Prostate gland (tissue), 2 donors: ENCODE results near the gene STAT5B. TPM values are rescaled to one million over a fixed set of nuclear protein-coding genes. Genes with fewer than 3 reads are reported as not detected.

Experiments used
- DNase-seq: peaks from one replicate; pipeline ENCODE4 v3.0.0-alpha.2; 2019; ENCODE audit warnings: low spot score
- H3K27ac ChIP-seq, 2 donors: fragments of 200-600 bp; sonication (generic); 2 replicates each; pipeline ENCODE4 v1.5.1; 2017 to 2019
- H3K27me3 ChIP-seq: fragments of 200-600 bp; sonication (generic); replicated peaks from 2 replicates; pipeline ENCODE4 v1.5.1; 2019; ENCODE audit not compliant: insufficient read depth
- H3K36me3 ChIP-seq, 2 donors: fragments of 200-600 bp; sonication (generic); 1 replicate in 1 of 2; 2 replicates in 1 of 2; pipeline versions ENCODE4 v1.5.1 to v1.8.1; 2017 to 2019
- H3K4me1 ChIP-seq: fragments of 200-600 bp; sonication (generic); replicated peaks from 2 replicates; pipeline ENCODE4 v1.5.1; 2019
- H3K4me3 ChIP-seq, 2 donors: fragments of 200-600 bp; sonication (generic); 2 replicates each; pipeline ENCODE4 v1.5.1; 2017 to 2019
- H3K9me3 ChIP-seq: fragments of 200-600 bp; sonication (generic); 2 replicates; pipeline ENCODE4 v1.5.1; 2017
- CTCF ChIP-seq, 4 experiments: fragments of 200-600 bp in 2 of 4; fragments of 450-650 bp in 2 of 4; sonication (generic) in 2 of 4; IDR thresholded peaks; 1 replicate in 3 of 4; 2 replicates in 1 of 4; pipeline ENCODE4 v1.5.1; 2016 to 2019; ENCODE audit warnings: antibody characterized with exemption in 4 of 4, mild to moderate bottlenecking in 2 of 4, moderate library complexity in 2 of 4
- POLR2A ChIP-seq: fragments of 450-650 bp; IDR thresholded peaks from one replicate; pipeline ENCODE4 v1.6.1; 2016; ENCODE audit warnings: antibody characterized with exemption, mild to moderate bottlenecking
- POLR2AphosphoS5 ChIP-seq: sonication (generic); formaldehyde crosslinking; IDR thresholded peaks from one replicate; pipeline ENCODE4 v1.6.1; 2017; ENCODE audit warnings: antibody characterized with exemption
- WGBS: methylation state at CpG from one replicate; pipeline ENCODE4 v1.1.5; 2018; 5-methylcytosine and 5-hydroxymethylcytosine counted together
- intact Hi-C: fragments of 100-400 bp; cut with DNase I; formaldehyde crosslinking; loops from one replicate; pipeline ENCODE4 v1.14.2; 2022
- total RNA-seq, 2 donors: library from RNA; depleted of rRNA; stranded (reverse); fragments of >200 nt; gene quantifications; one replicate each; pipeline ENCODE4 v1.1.0, GENCODE V29; 2016

STAT5B gene
- total RNA-seq, 2 donors from 2014 or later = 58.0 to 83.8 TPM

GRCh38 chr17:42285346-42286050 is 9.3 kb upstream of the STAT5B start:
- intact Hi-C loops = no loop called here
- Histone ChIP-seq H3K36me3 (no peaks in the 10 kb centered on the region), H3K27me3 (no peaks in the 10 kb centered on the region), H3K27ac (no peak overlapping the region), H3K4me3 (no peak overlapping the region), H3K4me1 (peaks cover 3% of the 10 kb centered on the region), H3K9me3 (no peaks in the 10 kb centered on the region)
- 94% methylated on average over 11 of the region's 11 CpGs for WGBS
- TF ChIP-seq CTCF (IDR thresholded peaks at IDR 0.05) (no peak), POLR2AphosphoS5 (no peak), POLR2A (no peak)
- DNase-seq = no peak

GRCh38 chr17:42284566-42284965 is 8.4 kb upstream of the STAT5B start:
- no peak for DNase-seq
- H3K36me3 ChIP-seq = no peaks in the 10 kb centered on the region
- no peaks in the 10 kb centered on the region for H3K9me3 ChIP-seq
- 91% methylated on average over 7 of the region's 7 CpGs for WGBS
- no peak overlapping the region for H3K4me3 ChIP-seq
- peaks cover 3% of the 10 kb centered on the region for H3K4me1 ChIP-seq
- H3K27me3 ChIP-seq = no peaks in the 10 kb centered on the region
- no peak overlapping the region for H3K27ac ChIP-seq
- TF ChIP-seq CTCF (IDR thresholded peaks at IDR 0.05) = no peak
- no peak for TF ChIP-seq POLR2AphosphoS5
- TF ChIP-seq POLR2A = no peak
- intact Hi-C loops = no loop called here

DNA sequence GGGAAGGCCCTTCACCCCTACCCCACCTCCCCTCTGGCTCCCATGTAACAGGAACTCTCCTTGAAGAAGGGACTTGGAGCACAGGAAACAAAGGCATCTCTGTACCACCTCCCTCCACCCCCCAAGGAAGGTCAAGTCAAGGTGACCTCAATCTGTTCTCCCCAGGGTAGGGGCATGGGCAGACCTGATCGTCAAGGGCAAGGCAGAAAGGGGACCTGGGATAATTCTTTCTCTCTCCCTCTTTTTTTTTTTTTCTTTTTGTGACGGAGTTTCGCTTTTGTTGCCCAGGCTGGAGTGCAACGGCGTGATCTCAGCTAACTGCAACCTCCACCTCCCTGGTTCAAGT is 7.8 kb upstream of the STAT5B start:
- Histone ChIP-seq H3K27me3 (no peaks in the 10 kb centered on the region), H3K27ac (no peak overlapping the region), H3K4me1 (peaks cover 3% of the 10 kb centered on the region), H3K36me3 (no peaks in the 10 kb centered on the region), H3K4me3 (no peak overlapping the region), H3K9me3 (no peaks in the 10 kb centered on the region)
- DNase-seq = no peak
- intact Hi-C loops = no loop called here
- WGBS = 94% methylated on average over 5 of the region's 5 CpGs
- no peak for TF ChIP-seq POLR2AphosphoS5
- no peak for TF ChIP-seq POLR2A
- no peak for TF ChIP-seq CTCF (IDR thresholded peaks at IDR 0.05)

DNA sequence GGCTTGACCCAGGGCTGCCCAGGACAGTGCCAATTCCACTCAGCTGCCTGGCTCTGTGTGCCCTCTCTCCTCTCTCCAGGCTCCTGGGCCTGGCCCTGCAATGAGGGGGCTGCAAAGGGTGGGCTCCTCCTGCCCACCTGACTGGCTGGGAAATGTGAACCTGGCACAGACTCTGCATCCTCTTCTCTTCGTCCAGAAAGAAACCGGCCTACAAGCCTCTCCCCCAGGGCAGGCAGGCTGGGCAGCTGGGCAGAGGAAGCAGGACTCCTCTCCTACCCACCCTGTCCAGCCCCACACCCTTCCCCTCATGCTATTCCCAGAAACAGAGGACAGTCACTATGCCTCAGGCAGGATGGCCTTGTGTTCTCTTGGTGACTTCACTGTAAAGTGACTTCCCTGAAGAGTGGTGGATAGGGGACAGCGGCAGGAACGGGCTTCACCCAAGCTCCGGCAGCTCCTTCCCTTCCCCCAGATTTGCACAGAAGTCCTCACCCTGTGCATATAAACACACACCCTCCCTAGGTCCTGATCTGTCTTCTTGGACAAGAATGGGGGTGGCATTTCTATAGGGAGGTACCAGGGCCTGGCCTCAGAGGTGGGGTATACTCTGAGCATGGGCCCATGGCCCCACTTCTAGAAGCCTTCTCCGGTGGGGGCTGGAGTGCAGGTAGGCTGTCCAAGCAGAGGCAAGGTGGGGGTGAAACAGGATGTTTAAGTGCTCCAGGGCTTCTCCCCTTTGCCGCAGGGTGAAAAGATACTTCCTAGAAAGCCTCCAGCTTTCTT is 7.2 kb upstream of the STAT5B start:
- no peaks in the 10 kb centered on the region for H3K27me3 ChIP-seq
- H3K9me3 ChIP-seq = no peaks in the 10 kb centered on the region
- intact Hi-C loops = no loop called here
- TF ChIP-seq CTCF (IDR thresholded peaks at IDR 0.05) (no peak), POLR2AphosphoS5 (no peak), POLR2A (no peak)
- H3K36me3 ChIP-seq = no peaks in the 10 kb centered on the region
- peaks cover 3% of the 10 kb centered on the region for H3K4me1 ChIP-seq
- WGBS = 85% methylated on average over 7 of the region's 7 CpGs
- H3K27ac ChIP-seq = no peak overlapping the region
- DNase-seq = no peak
- no peak overlapping the region for H3K4me3 ChIP-seq
